Chondrocyte (in vitro differentiated cells): ENCODE data around the gene KAZN. TPM values are rescaled to one million over a fixed set of nuclear protein-coding genes. Genes with fewer than 3 reads are reported as not detected.
A peak's percentile ranks its signal among the peaks of the same experiment; 100 is the strongest.

Experiments used
- DNase-seq: peaks from one replicate; pipeline ENCODE4 v3.0.0; 2021; ENCODE audit warnings: mixed read lengths, low spot score
- H3K27ac Mint-ChIP-seq: one replicate; pipeline ENCODE4 v1.8.0; 2021; ENCODE audit warnings: mild to moderate bottlenecking, moderate library complexity, mixed read lengths; ENCODE audit not compliant: unreplicated experiment
- H3K27me3 Mint-ChIP-seq: 2 replicates; pipeline ENCODE4 v1.8.0; 2021; ENCODE audit warnings: low read depth, mixed read lengths
- H3K36me3 Mint-ChIP-seq: 2 replicates; pipeline ENCODE4 v1.8.0; 2021; ENCODE audit warnings: low read depth, mixed read lengths
- H3K4me1 Mint-ChIP-seq: 2 replicates; pipeline ENCODE4 v1.8.0; 2021; ENCODE audit warnings: low read depth, mild to moderate bottlenecking, mixed read lengths
- H3K4me3 Mint-ChIP-seq: one replicate; pipeline ENCODE4 v1.8.0; 2021; ENCODE audit warnings: mild to moderate bottlenecking, moderate library complexity, mixed read lengths; ENCODE audit not compliant: unreplicated experiment
- H3K9me3 Mint-ChIP-seq: 2 replicates; pipeline ENCODE4 v1.8.0; 2021; ENCODE audit warnings: low read depth, mixed read lengths
- total RNA-seq: library from RNA; stranded (reverse); gene quantifications from 3 replicates; pipeline ENCODE4 v1.2.1, GENCODE V29; 2021
- TF ChIP-seq, protein P1 (sequence below): fragments of 200-600 bp; sonication (generic); IDR thresholded peaks from 2 replicates; pipeline ENCODE4 v1.5.0; 2021; ENCODE audit warnings: antibody characterized with exemption, mild to moderate bottlenecking, moderate library complexity

KAZN gene
- total RNA-seq, 1 donor from 2014 or later = 29.6 TPM

DNA sequence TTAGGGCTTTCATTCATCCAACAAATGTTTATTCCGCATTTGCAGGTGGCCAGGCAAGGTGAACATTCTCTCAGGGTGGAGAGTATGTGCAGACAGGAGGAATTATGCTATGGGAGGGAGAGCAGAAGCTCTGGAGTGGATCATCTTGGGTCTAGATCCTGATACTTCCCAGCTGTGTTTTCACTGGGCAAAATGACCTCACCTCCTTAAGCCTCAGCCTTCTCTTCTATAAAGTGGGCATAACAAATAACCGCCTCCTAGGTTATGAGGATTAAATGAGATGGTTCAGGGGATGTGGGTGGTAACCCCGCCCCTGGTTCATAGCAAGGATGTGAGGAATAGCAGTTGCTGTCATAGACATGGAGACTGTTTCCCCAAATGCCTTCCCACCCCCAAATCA lies 553.4 kb downstream of the KAZN start:
- peaks cover 7% of the 10 kb centered on the region for H3K4me1 Mint-ChIP-seq
- H3K27me3 Mint-ChIP-seq = peaks cover 25% of the 10 kb centered on the region
- no peak for DNase-seq
- TF ChIP-seq, protein P1, sequence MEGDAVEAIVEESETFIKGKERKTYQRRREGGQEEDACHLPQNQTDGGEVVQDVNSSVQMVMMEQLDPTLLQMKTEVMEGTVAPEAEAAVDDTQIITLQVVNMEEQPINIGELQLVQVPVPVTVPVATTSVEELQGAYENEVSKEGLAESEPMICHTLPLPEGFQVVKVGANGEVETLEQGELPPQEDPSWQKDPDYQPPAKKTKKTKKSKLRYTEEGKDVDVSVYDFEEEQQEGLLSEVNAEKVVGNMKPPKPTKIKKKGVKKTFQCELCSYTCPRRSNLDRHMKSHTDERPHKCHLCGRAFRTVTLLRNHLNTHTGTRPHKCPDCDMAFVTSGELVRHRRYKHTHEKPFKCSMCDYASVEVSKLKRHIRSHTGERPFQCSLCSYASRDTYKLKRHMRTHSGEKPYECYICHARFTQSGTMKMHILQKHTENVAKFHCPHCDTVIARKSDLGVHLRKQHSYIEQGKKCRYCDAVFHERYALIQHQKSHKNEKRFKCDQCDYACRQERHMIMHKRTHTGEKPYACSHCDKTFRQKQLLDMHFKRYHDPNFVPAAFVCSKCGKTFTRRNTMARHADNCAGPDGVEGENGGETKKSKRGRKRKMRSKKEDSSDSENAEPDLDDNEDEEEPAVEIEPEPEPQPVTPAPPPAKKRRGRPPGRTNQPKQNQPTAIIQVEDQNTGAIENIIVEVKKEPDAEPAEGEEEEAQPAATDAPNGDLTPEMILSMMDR = no peak
- H3K4me3 Mint-ChIP-seq = no peak overlapping the region
- peaks cover 4% of the 10 kb centered on the region for H3K9me3 Mint-ChIP-seq
- H3K27ac Mint-ChIP-seq = no peak overlapping the region
- H3K36me3 Mint-ChIP-seq = peaks cover 3% of the 10 kb centered on the region

- peaks cover 4% of the 10 kb centered on the region for H3K9me3 Mint-ChIP-seq
- peaks cover 7% of the 10 kb centered on the region for H3K4me1 Mint-ChIP-seq
- H3K27me3 Mint-ChIP-seq = peaks cover 21% of the 10 kb centered on the region
- TF ChIP-seq, protein P1 = peak; percentile 85
- DNase-seq = no peak
- H3K36me3 Mint-ChIP-seq = peaks cover 3% of the 10 kb centered on the region
- H3K4me3 Mint-ChIP-seq = peak overlapping the region; percentile 89
- H3K27ac Mint-ChIP-seq = peak overlapping the region; percentile 82
Observed at GRCh38 chr1:15152318-15153183, 554.1 kb downstream of the KAZN start.

- TF ChIP-seq, protein P1 = no peak
- H3K36me3 Mint-ChIP-seq = peaks cover 3% of the 10 kb centered on the region
- peaks cover 18% of the 10 kb centered on the region for H3K27me3 Mint-ChIP-seq
- peaks cover 4% of the 10 kb centered on the region for H3K9me3 Mint-ChIP-seq
- peak within 1 kb of the TSS; percentile 82 for H3K27ac Mint-ChIP-seq
- peaks cover 7% of the 10 kb centered on the region for H3K4me1 Mint-ChIP-seq
- no peak for DNase-seq
- H3K4me3 Mint-ChIP-seq = peak within 1 kb of the TSS; percentile 89
Observed at GRCh38 chr1:15153184-15153841, 554.8 kb downstream of the KAZN start, which contains the start of gene TMEM51. Gene TMEM51 (plus strand): TSS chr1:15153747. CDS start chr1:15215088, 61,341 bp downstream.

- Mint-ChIP-seq H3K36me3 (peaks cover 3% of the 10 kb centered on the region), H3K27me3 (peaks cover 16% of the 10 kb centered on the region), H3K4me3 (peak overlapping the region; percentile 64), H3K27ac (no peak overlapping the region), H3K9me3 (peaks cover 4% of the 10 kb centered on the region), H3K4me1 (peaks cover 11% of the 10 kb centered on the region)
- TF ChIP-seq, protein P1 = peak; percentile 84
- DNase-seq = no peak
Observed at GRCh38 chr1:15153842-15154479, 555.5 kb downstream of the KAZN start.

GRCh38 chr1:15154480-15155036 lies 556.1 kb downstream of the KAZN start:
- Mint-ChIP-seq H3K27ac (no peak overlapping the region), H3K4me1 (peaks cover 12% of the 10 kb centered on the region)

More at GRCh38 chr1:15154480-15155036, 556.1 kb downstream of the KAZN start:
- peak overlapping the region; percentile 64 for H3K4me3 Mint-ChIP-seq
- TF ChIP-seq, protein P1 = no peak
- peaks cover 16% of the 10 kb centered on the region for H3K27me3 Mint-ChIP-seq
- H3K36me3 Mint-ChIP-seq = peaks cover 3% of the 10 kb centered on the region
- DNase-seq = no peak
- H3K9me3 Mint-ChIP-seq = peaks cover 4% of the 10 kb centered on the region
